GM12878 (cell line): ENCODE results near the gene PARP6. TPM values are rescaled to one million over a fixed set of nuclear protein-coding genes. Genes with fewer than 3 reads are reported as not detected.

Experiments
- ATAC-seq: fragments of 200-7000 bp; cut with Tn5 transposase; 3 replicates; pipeline ENCODE4 v1.9.1; 2020; ENCODE audit warnings: mild to moderate bottlenecking, moderate library complexity
- BruUV-seq: library from RNA; stranded (reverse); fragments of 400-500 nt; replicated peaks from 2 replicates; lab custom pipeline; 2021; lab: Mats Ljungman, UMichigan
- CTCF ChIA-PET: fragments of 300-600 bp; sonication (Branson Sonifier 250); formaldehyde crosslinking; extraction: SDS; loops from one replicate; lab custom pipeline; 2021; ENCODE audit warnings: inconsistent platforms; lab: Yijun Ruan, JAX
- POLR2A ChIA-PET: fragments of 350-600 bp; formaldehyde crosslinking; extraction: SDS; loops from one replicate; lab custom pipeline; 2021; ENCODE audit warnings: inconsistent platforms; lab: Charles Lee
- RAD21 ChIA-PET: fragments of 300-600 bp; sonication (Branson Sonifier 250); formaldehyde crosslinking; loops from one replicate; lab custom pipeline; 2023; ENCODE audit warnings: antibody characterized with exemption; ENCODE audit not compliant: unreplicated experiment; lab: Charles Lee
- SMC1A ChIA-PET: fragments of 300-600 bp; sonication (Branson Sonifier 250); formaldehyde crosslinking; loops from one replicate; lab custom pipeline; 2023; ENCODE audit not compliant: unreplicated experiment, uncharacterized antibody; lab: Charles Lee
- DNase-seq: peaks from one replicate; pipeline ENCODE4 v3.0.0-alpha.2; 2011; ENCODE audit warnings: low read depth, low spot score
- FAIRE-seq: peaks from 3 replicates; lab custom pipeline; 2011; peaks lifted over from hg19 to GRCh38; lab: Jason Lieb, UNC
- H2AFZ ChIP-seq: 2 replicates; pipeline ENCODE4 v1.6.0; 2011; ENCODE audit warnings: low read depth, low read length, control low read depth; ENCODE audit not compliant: control insufficient read depth
- H3K27ac ChIP-seq: 2 replicates; pipeline ENCODE4 v1.5.1; 2011; ENCODE audit warnings: control low read depth; ENCODE audit not compliant: control insufficient read depth, insufficient read depth
- H3K27me3 ChIP-seq, 2 experiments: replicated peaks in 1 of 2; 2 replicates each; pipeline versions ENCODE4 v1.6.0 to v1.6.1; 2011; ENCODE audit warnings: low read length in 1 of 2; ENCODE audit not compliant: control insufficient read depth in 2 of 2, insufficient read depth in 2 of 2
- H3K36me3 ChIP-seq, 2 experiments: 2 replicates each; pipeline ENCODE4 v1.5.1; 2011; ENCODE audit warnings: low read length in 1 of 2; ENCODE audit not compliant: control insufficient read depth in 2 of 2, insufficient read depth in 2 of 2
- H3K4me1 ChIP-seq: 2 replicates; pipeline ENCODE4 v1.6.1; 2011; ENCODE audit warnings: mild to moderate bottlenecking, low read length, moderate library complexity, mixed read lengths; ENCODE audit not compliant: control insufficient read depth, insufficient read depth
- H3K4me2 ChIP-seq: 2 replicates; pipeline ENCODE4 v1.6.0; 2011; ENCODE audit warnings: control low read depth; ENCODE audit not compliant: control insufficient read depth, insufficient read depth
- H3K4me3 ChIP-seq: fragments of 200-600 bp; sonication (generic); 2 replicates; pipeline ENCODE4 v1.5.1; 2016
- H3K79me2 ChIP-seq: 2 replicates; pipeline ENCODE4 v1.6.0; 2011; ENCODE audit warnings: low read length; ENCODE audit not compliant: control insufficient read depth, insufficient read depth
- H3K9ac ChIP-seq: 2 replicates; pipeline ENCODE4 v1.8.0; 2011; ENCODE audit warnings: low read length, control low read depth, mixed read lengths; ENCODE audit not compliant: control insufficient read depth, insufficient read depth
- H3K9me3 ChIP-seq: replicated peaks from 3 replicates; pipeline ENCODE4 v1.5.1; 2011; ENCODE audit warnings: mild to moderate bottlenecking, low read length; ENCODE audit not compliant: control insufficient read depth, insufficient read depth
- H4K20me1 ChIP-seq: 2 replicates; pipeline ENCODE4 v1.6.0; 2011; ENCODE audit not compliant: control insufficient read depth, insufficient read depth
- BACH1 ChIP-seq: fragments of 450-650 bp; IDR thresholded peaks from 2 replicates; pipeline ENCODE4 v1.6.1; 2017; ENCODE audit warnings: mild to moderate bottlenecking, borderline replicate concordance
- CHD1 ChIP-seq: IDR thresholded peaks from 2 replicates; pipeline ENCODE4 v1.6.1; 2012; ENCODE audit warnings: low read depth, low read length, improper control_type of control experiment
- E2F8 ChIP-seq: fragments of 450-650 bp; IDR thresholded peaks from 2 replicates; pipeline ENCODE4 v1.6.1; 2018; ENCODE audit warnings: mild to moderate bottlenecking, low read depth, moderate library complexity; ENCODE audit not compliant: partially characterized antibody
- HDAC2 ChIP-seq: fragments of 200-600 bp; sonication (generic); IDR thresholded peaks from 2 replicates; pipeline ENCODE4 v1.6.1; 2017
- NKRF ChIP-seq: fragments of 450-650 bp; conservative IDR thresholded peaks from 2 replicates; pipeline ENCODE4 v1.6.1; 2017; ENCODE audit warnings: mild to moderate bottlenecking, moderate library complexity
- PAX5 ChIP-seq: IDR thresholded peaks from 2 replicates; pipeline ENCODE4 v1.6.1; 2011; ENCODE audit warnings: low read depth, low read length, borderline replicate concordance
- POLR2A ChIP-seq: IDR thresholded peaks from 2 replicates; pipeline ENCODE4 v1.6.1; 2011; ENCODE audit warnings: low read depth, mild to moderate bottlenecking, low read length
- SMARCA5 ChIP-seq: fragments of 450-650 bp; IDR thresholded peaks from 2 replicates; pipeline ENCODE4 v1.6.1; 2017; ENCODE audit warnings: mild to moderate bottlenecking
- SRF ChIP-seq, 2 experiments: IDR thresholded peaks; 2 replicates each; pipeline ENCODE4 v1.6.1; 2011; ENCODE audit warnings: low read depth in 2 of 2, low read length in 2 of 2, mild to moderate bottlenecking in 1 of 2, moderate library complexity in 1 of 2
- TARDBP ChIP-seq: IDR thresholded peaks from 2 replicates; pipeline ENCODE4 v1.6.1; 2016; ENCODE audit warnings: borderline replicate concordance
- TCF3 ChIP-seq: IDR thresholded peaks from 2 replicates; pipeline ENCODE4 v1.6.1; 2012; ENCODE audit warnings: low read depth, mild to moderate bottlenecking, low read length, borderline replicate concordance; ENCODE audit not compliant: insufficient read depth
- ZNF274 ChIP-seq: IDR thresholded peaks from one replicate; pipeline ENCODE4 v1.8.0; 2011; ENCODE audit not compliant: insufficient read length, insufficient read depth
- WGBS: methylation state at CpG from one replicate; pipeline ENCODE4 v1.1.6; 2016; ENCODE audit warnings: low lambda C conversion rate; ENCODE audit not compliant: insufficient replicate concordance, insufficient coverage; ENCODE audit errors: missing lambda C conversion rate; 5-methylcytosine and 5-hydroxymethylcytosine counted together
- in situ Hi-C: fragments of 300-500 bp; cut with MboI; formaldehyde crosslinking; loops from 9 replicates; pipeline ENCODE4 v1.14.3; 2018; ENCODE audit warnings: mixed read lengths
- intact Hi-C: fragments of 100-400 bp; cut with micrococcal nuclease; formaldehyde crosslinking; loops from one replicate; pipeline ENCODE4 v1.14.2; 2022; ENCODE audit not compliant: unreplicated experiment
- polyA plus RNA-seq, 11 experiments: library from polyadenylated mRNA; depleted of rRNA in 4 of 11; unstranded in 6 of 11; stranded (reverse) in 5 of 11; fragments of >200 nt; fragmentation: Nextera tagmentation in 4 of 11; fragmentation: Illumina TruSeq in 1 of 11; extraction: Ambion mirVana in 4 of 11; extraction: Trizol in 1 of 11; gene quantifications; 1 replicate in 1 of 11; 2 replicates in 10 of 11; pipeline versions ENCODE4 v1.2.1 to v1.2.3, GENCODE V29; 2011 to 2016; ENCODE audit warnings: inconsistent platforms in 2 of 11, missing spikeins in 2 of 11, low read depth in 1 of 11
- total RNA-seq, 4 experiments: library from RNA; depleted of rRNA in 3 of 4; stranded (reverse); fragments of >200 nt in 3 of 4; fragmentation: Illumina TruSeq in 1 of 4; extraction: Trizol in 1 of 4; gene quantifications; 2 replicates each; pipeline versions ENCODE4 v1.2.1 to v1.2.3, GENCODE V29; 2013 to 2021
- TF ChIP-seq, protein P1 (sequence below): IDR thresholded peaks from 2 replicates; pipeline ENCODE4 v1.6.1; 2012; ENCODE audit warnings: low read depth, low read length, improper control_type of control experiment
- TF ChIP-seq, protein P2 (sequence below): IDR thresholded peaks from 2 replicates; pipeline ENCODE4 v1.6.1; 2012; ENCODE audit warnings: low read depth, low read length, improper control_type of control experiment
- TF ChIP-seq, protein P3 (sequence below), 3 experiments: IDR thresholded peaks in 2 of 3; conservative IDR thresholded peaks in 1 of 3; 2 replicates each; pipeline ENCODE4 v1.5.1; 2011; ENCODE audit warnings: low read depth in 3 of 3, low read length in 3 of 3, mild to moderate bottlenecking in 3 of 3, control low read depth in 2 of 3, moderate library complexity in 2 of 3, inconsistent platforms in 1 of 3, mixed read lengths in 1 of 3; ENCODE audit not compliant: control insufficient read depth in 2 of 3, insufficient read depth in 1 of 3; ENCODE audit errors: extremely low read depth in 1 of 3
- TF ChIP-seq, protein P4 (sequence below): IDR thresholded peaks from 2 replicates; pipeline ENCODE4 v1.6.1; 2011; ENCODE audit warnings: borderline replicate concordance, low read depth, mild to moderate bottlenecking, moderate library complexity, mixed read lengths, low read length; ENCODE audit not compliant: insufficient read depth; ENCODE audit errors: extremely low read length

PARP6 gene
- total and polyA plus RNA-seq, 10 of the 15 experiments (the other 5 are each of a cell fraction or from before 2014, with no cell fraction given): 14.3 to 73.5 (median 26.9) TPM

DNA sequence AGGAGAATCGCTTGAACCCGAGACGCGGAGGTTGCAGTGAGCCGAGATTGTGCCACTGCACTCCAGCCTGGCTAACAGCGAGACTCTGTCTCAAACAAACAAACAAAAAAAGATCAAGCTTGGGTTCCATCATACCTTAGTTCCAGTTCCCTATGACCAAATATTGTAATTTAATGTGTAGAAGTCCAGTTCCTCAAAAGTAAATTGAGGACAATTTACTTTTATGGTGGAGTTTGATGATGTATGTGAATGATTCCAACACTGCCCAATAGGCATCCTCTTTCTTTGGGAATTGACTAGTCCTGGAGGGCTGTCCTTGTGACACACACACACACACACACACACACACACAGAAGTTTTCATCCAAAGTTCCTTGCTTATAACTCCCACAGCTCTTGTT is 38.6 kb downstream of the PARP6 start:
- Histone ChIP-seq H3K4me2 (no peak overlapping the region), H3K36me3 (peaks cover 0 to 6% of the 10 kb centered on the region in 2 experiments; a peak in 2 of 4 replicates), H4K20me1 (no peaks in the 10 kb centered on the region), H3K9ac (no peak overlapping the region), H2AFZ (no peak overlapping the region), H3K9me3 (no peaks in the 10 kb centered on the region), H3K27me3 (no peaks in the 10 kb centered on the region), H3K4me1 (peaks cover 12% of the 10 kb centered on the region; the same call in 1 of the 2 replicates), H3K79me2 (peaks cover 35% of the 10 kb centered on the region), H3K27ac (no peak overlapping the region), H3K4me3 (no peak overlapping the region)
- FAIRE-seq (no peak), ATAC-seq (no peak), DNase-seq (no peak)
- ChIA-PET RAD21 (no interaction called here), POLR2A (interaction anchor here (0.8 kb wide), 1 partner anchor 16 kb away, joined by 3 read pairs; no protein-coding TSS in a partner anchor), CTCF (no interaction called here), SMC1A (no interaction called here)
- BruUV-seq: no TSS peak
- intact Hi-C loops: no loop called here
- in situ Hi-C loops: no loop called here
- 96% methylated on average over 6 of the region's 6 CpGs for WGBS
- TF ChIP-seq TARDBP (no peak), E2F8 (no peak), TCF3 (no peak), ZNF274 (no peak), HDAC2 (no peak), CHD1 (no peak), BACH1 (no peak), SMARCA5 (no peak), SRF (IDR thresholded peaks at IDR 0.05; ENCODE audit: low read depth in 2 of 2, low read length in 2 of 2) (no peak), POLR2A (no peak), PAX5 (no peak), NKRF (no peak)
- TF ChIP-seq, protein P1, sequence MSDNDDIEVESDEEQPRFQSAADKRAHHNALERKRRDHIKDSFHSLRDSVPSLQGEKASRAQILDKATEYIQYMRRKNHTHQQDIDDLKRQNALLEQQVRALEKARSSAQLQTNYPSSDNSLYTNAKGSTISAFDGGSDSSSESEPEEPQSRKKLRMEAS: no peak
- TF ChIP-seq, protein P2, sequence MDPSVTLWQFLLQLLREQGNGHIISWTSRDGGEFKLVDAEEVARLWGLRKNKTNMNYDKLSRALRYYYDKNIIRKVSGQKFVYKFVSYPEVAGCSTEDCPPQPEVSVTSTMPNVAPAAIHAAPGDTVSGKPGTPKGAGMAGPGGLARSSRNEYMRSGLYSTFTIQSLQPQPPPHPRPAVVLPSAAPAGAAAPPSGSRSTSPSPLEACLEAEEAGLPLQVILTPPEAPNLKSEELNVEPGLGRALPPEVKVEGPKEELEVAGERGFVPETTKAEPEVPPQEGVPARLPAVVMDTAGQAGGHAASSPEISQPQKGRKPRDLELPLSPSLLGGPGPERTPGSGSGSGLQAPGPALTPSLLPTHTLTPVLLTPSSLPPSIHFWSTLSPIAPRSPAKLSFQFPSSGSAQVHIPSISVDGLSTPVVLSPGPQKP: no peak
- TF ChIP-seq, protein P3, sequence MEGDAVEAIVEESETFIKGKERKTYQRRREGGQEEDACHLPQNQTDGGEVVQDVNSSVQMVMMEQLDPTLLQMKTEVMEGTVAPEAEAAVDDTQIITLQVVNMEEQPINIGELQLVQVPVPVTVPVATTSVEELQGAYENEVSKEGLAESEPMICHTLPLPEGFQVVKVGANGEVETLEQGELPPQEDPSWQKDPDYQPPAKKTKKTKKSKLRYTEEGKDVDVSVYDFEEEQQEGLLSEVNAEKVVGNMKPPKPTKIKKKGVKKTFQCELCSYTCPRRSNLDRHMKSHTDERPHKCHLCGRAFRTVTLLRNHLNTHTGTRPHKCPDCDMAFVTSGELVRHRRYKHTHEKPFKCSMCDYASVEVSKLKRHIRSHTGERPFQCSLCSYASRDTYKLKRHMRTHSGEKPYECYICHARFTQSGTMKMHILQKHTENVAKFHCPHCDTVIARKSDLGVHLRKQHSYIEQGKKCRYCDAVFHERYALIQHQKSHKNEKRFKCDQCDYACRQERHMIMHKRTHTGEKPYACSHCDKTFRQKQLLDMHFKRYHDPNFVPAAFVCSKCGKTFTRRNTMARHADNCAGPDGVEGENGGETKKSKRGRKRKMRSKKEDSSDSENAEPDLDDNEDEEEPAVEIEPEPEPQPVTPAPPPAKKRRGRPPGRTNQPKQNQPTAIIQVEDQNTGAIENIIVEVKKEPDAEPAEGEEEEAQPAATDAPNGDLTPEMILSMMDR (IDR thresholded peaks at IDR 0.05 in 2 of 3, conservative IDR thresholded peaks at IDR 0.05 in 1 of 3; ENCODE audit: control insufficient read depth in 2 of 3, extremely low read depth in 1 of 3, insufficient read depth in 1 of 3, low read depth in 3 of 3, low read length in 3 of 3): no peak
- TF ChIP-seq, protein P4, sequence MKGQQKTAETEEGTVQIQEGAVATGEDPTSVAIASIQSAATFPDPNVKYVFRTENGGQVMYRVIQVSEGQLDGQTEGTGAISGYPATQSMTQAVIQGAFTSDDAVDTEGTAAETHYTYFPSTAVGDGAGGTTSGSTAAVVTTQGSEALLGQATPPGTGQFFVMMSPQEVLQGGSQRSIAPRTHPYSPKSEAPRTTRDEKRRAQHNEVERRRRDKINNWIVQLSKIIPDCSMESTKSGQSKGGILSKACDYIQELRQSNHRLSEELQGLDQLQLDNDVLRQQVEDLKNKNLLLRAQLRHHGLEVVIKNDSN: no peak
